H9 (cell line): ENCODE data around the gene TTC13. TPM values are rescaled to one million over a fixed set of nuclear protein-coding genes. Genes with fewer than 3 reads are reported as not detected.

Source experiments
- DNase-seq: peaks from one replicate; pipeline ENCODE4 v3.0.0-alpha.2; 2017
- H2AFZ ChIP-seq: one replicate; pipeline ENCODE4 v1.6.1; 2013; ENCODE audit warnings: mild to moderate bottlenecking, low read length, control low read depth, moderate library complexity
- H2AK5ac ChIP-seq: 2 replicates; pipeline ENCODE4 v1.6.1; 2013; ENCODE audit warnings: low read length, control low read depth, mixed read lengths; ENCODE audit not compliant: insufficient read length
- H2BK120ac ChIP-seq: one replicate; pipeline ENCODE4 v1.6.1; 2013; ENCODE audit warnings: low read depth, mild to moderate bottlenecking, low read length, control low read depth, inconsistent platforms; ENCODE audit not compliant: poor library complexity, severe bottlenecking
- H2BK12ac ChIP-seq: 2 replicates; pipeline ENCODE4 v1.6.1; 2013; ENCODE audit warnings: low read length, control low read depth, mixed read lengths, low read depth; ENCODE audit not compliant: insufficient read length
- H2BK15ac ChIP-seq: 2 replicates; pipeline ENCODE4 v1.6.1; 2013; ENCODE audit warnings: low read depth, low read length, control low read depth
- H2BK20ac ChIP-seq: one replicate; pipeline ENCODE4 v1.6.1; 2013; ENCODE audit warnings: low read depth, mild to moderate bottlenecking, low read length, control low read depth, inconsistent platforms; ENCODE audit not compliant: poor library complexity, severe bottlenecking
- H2BK5ac ChIP-seq: 2 replicates; pipeline ENCODE4 v1.6.1; 2013; ENCODE audit warnings: low read length, control low read depth, mixed read lengths; ENCODE audit not compliant: insufficient read length
- H3K14ac ChIP-seq: 2 replicates; pipeline ENCODE4 v1.6.1; 2013; ENCODE audit warnings: low read length, control low read depth; ENCODE audit not compliant: insufficient read depth
- H3K18ac ChIP-seq: 2 replicates; pipeline ENCODE4 v1.6.1; 2013; ENCODE audit warnings: low read depth, mild to moderate bottlenecking, mixed read lengths, low read length, control low read depth; ENCODE audit not compliant: insufficient read length
- H3K23ac ChIP-seq: 2 replicates; pipeline ENCODE4 v1.6.1; 2013; ENCODE audit warnings: low read length, control low read depth, mixed read lengths, low read depth; ENCODE audit not compliant: insufficient read length
- H3K23me2 ChIP-seq: 2 replicates; pipeline ENCODE4 v1.6.1; 2013; ENCODE audit warnings: low read depth, mild to moderate bottlenecking, mixed read lengths, low read length, control low read depth; ENCODE audit not compliant: insufficient read length, poor library complexity, severe bottlenecking
- H3K27ac ChIP-seq: 2 replicates; pipeline ENCODE4 v1.5.1; 2013; ENCODE audit warnings: low read length, control low read depth, mixed read lengths, low read depth; ENCODE audit not compliant: insufficient read length
- H3K27me3 ChIP-seq: 2 replicates; pipeline ENCODE4 v1.6.1; 2013; ENCODE audit warnings: low read length, control low read depth, inconsistent platforms; ENCODE audit not compliant: insufficient read depth
- H3K4ac ChIP-seq: 2 replicates; pipeline ENCODE4 v1.6.1; 2013; ENCODE audit warnings: low read depth, mild to moderate bottlenecking, control low read depth, inconsistent platforms, low read length, moderate library complexity
- H3K4me1 ChIP-seq: 2 replicates; pipeline ENCODE4 v1.6.1; 2013; ENCODE audit warnings: low read length, control low read depth, inconsistent platforms; ENCODE audit not compliant: insufficient read depth
- H3K4me2 ChIP-seq: 2 replicates; pipeline ENCODE4 v1.6.1; 2013; ENCODE audit warnings: low read length, control low read depth, mixed read lengths; ENCODE audit not compliant: insufficient read length, insufficient read depth
- H3K56ac ChIP-seq: 2 replicates; pipeline ENCODE4 v1.6.1; 2013; ENCODE audit warnings: low read depth, mild to moderate bottlenecking, mixed read lengths, low read length, control low read depth; ENCODE audit not compliant: insufficient read length
- H3K79me1 ChIP-seq: 2 replicates; pipeline ENCODE4 v1.6.1; 2013; ENCODE audit warnings: low read depth, mild to moderate bottlenecking, moderate library complexity, low read length, control low read depth, inconsistent platforms; ENCODE audit not compliant: insufficient read depth, poor library complexity, severe bottlenecking
- H3K79me2 ChIP-seq: 2 replicates; pipeline ENCODE4 v1.6.1; 2013; ENCODE audit warnings: low read length, control low read depth, inconsistent platforms; ENCODE audit not compliant: insufficient read depth
- H3K9ac ChIP-seq: 2 replicates; pipeline ENCODE4 v1.6.1; 2013; ENCODE audit warnings: low read length, control low read depth, mixed read lengths; ENCODE audit not compliant: insufficient read length; ENCODE audit errors: extremely low read depth
- H3K9me3 ChIP-seq: one replicate; pipeline ENCODE4 v1.6.1; 2013; ENCODE audit warnings: low read depth, low read length, inconsistent platforms; ENCODE audit not compliant: control insufficient read depth
- H3T11ph ChIP-seq: one replicate; pipeline ENCODE4 v1.6.1; 2013; ENCODE audit warnings: mild to moderate bottlenecking, low read length, control low read depth, inconsistent platforms
- H4K20me1 ChIP-seq: one replicate; pipeline ENCODE4 v1.6.1; 2013; ENCODE audit not compliant: control insufficient read depth, insufficient read length, insufficient read depth
- H4K5ac ChIP-seq: 2 replicates; pipeline ENCODE4 v1.6.1; 2013; ENCODE audit warnings: low read depth, mild to moderate bottlenecking, mixed read lengths, low read length, control low read depth; ENCODE audit not compliant: insufficient read length
- H4K8ac ChIP-seq: replicated peaks from 2 replicates; pipeline ENCODE4 v1.6.1; 2013; ENCODE audit warnings: low read length, control low read depth, mixed read lengths, low read depth; ENCODE audit not compliant: insufficient read length
- H4K91ac ChIP-seq: 2 replicates; pipeline ENCODE4 v1.6.1; 2013; ENCODE audit warnings: low read depth, mild to moderate bottlenecking, moderate library complexity, mixed read lengths, low read length, control low read depth; ENCODE audit not compliant: insufficient read length
- H3K27ac Mint-ChIP-seq, 3 experiments: 2 replicates in 2 of 3; 3 replicates in 1 of 3; pipeline ENCODE4 v1.8.0; 2020 to 2021; ENCODE audit warnings: mixed read lengths in 3 of 3, mild to moderate bottlenecking in 1 of 3, moderate library complexity in 1 of 3
- H3K27me3 Mint-ChIP-seq: 2 replicates; pipeline ENCODE4 v1.8.0; 2021; ENCODE audit warnings: low read depth, mild to moderate bottlenecking, moderate library complexity, mixed read lengths
- H3K36me3 Mint-ChIP-seq, 3 experiments: 2 replicates in 2 of 3; 3 replicates in 1 of 3; pipeline ENCODE4 v1.8.0; 2020 to 2021; ENCODE audit warnings: low read depth in 3 of 3, mixed read lengths in 3 of 3; ENCODE audit not compliant: insufficient read depth in 1 of 3
- H3K4me1 Mint-ChIP-seq, 2 experiments: 2 replicates each; pipeline ENCODE4 v1.8.0; 2020; ENCODE audit warnings: mixed read lengths in 2 of 2
- H3K4me3 Mint-ChIP-seq, 2 experiments: 2 replicates in 1 of 2; 3 replicates in 1 of 2; pipeline ENCODE4 v1.8.0; 2020 to 2021; ENCODE audit warnings: mild to moderate bottlenecking in 2 of 2, mixed read lengths in 2 of 2, moderate library complexity in 1 of 2
- H3K9me3 Mint-ChIP-seq, 2 experiments: 2 replicates in 1 of 2; 3 replicates in 1 of 2; pipeline ENCODE4 v1.8.0; 2020; ENCODE audit warnings: mild to moderate bottlenecking in 2 of 2, mixed read lengths in 2 of 2, moderate library complexity in 1 of 2
- WGBS: extraction: QIAGEN DNeasy Blood & Tissue Kit; methylation state at CpG from one replicate; pipeline ENCODE4 v1.1.7; 2013; ENCODE audit warnings: missing lambda C conversion rate, low lambda C conversion rate, mixed read lengths; ENCODE audit not compliant: insufficient read length; ENCODE audit errors: extremely low coverage; 5-methylcytosine and 5-hydroxymethylcytosine counted together
- total RNA-seq: library from RNA; stranded (reverse); gene quantifications from 2 replicates; pipeline ENCODE4 v1.2.1, GENCODE V29; 2021
- TF ChIP-seq, protein P1 (sequence below): fragments of 200-600 bp; sonication (generic); conservative IDR thresholded peaks from 3 replicates; pipeline ENCODE4 v1.8.0; 2021; ENCODE audit warnings: antibody characterized with exemption, mild to moderate bottlenecking

TTC13 gene
- total RNA-seq, 1 experiment from 2014 or later, result 7.6 TPM

DNA sequence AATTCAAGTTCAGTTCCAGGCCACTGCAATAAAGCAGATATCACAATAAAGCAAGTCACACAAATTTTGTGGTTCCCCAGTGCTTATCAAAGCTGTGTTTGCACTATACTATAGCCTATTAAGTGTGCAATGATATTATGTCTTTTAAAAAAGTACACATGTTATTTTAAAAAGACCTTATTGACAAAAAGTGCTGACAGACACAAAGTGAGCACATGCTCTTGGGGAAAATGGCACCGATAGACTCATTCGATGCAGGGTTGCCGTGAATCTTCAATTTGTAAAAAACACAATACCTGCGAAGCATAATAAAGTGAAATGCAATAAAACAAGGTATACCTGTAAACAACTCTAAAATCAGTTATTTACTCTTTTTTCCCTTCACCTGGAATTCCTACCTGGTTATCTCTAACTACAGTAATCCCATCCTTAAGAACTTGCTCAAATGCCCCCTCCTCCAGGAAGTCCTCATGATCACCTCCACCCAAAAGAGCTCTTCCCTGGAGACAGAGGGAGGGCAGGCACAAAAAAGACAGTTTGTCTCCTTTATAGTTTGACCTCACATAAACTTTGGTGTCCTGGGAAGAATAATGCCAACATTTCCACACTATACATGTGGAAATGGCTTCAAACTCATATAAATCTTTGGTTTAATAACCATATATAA lies 100.6 kb downstream of the TTC13 start:
- no peak for DNase-seq
- no peaks in the 10 kb centered on the region for H4K20me1 ChIP-seq

More for the DNA sequence above, 100.6 kb downstream of the TTC13 start:
- H3K27me3 ChIP-seq, result no peaks in the 10 kb centered on the region
- H3K56ac ChIP-seq, result no peak overlapping the region
- no peak overlapping the region for H4K8ac ChIP-seq
- H3K4me3 Mint-ChIP-seq, result no peak overlapping the region; a peak in 1 of 5 replicates
- H2BK120ac ChIP-seq, result no peak overlapping the region
- H2BK15ac ChIP-seq, result no peak overlapping the region
- peaks cover 20 to 37% of the 10 kb centered on the region in 2 experiments for H3K4me1 Mint-ChIP-seq
- no peak overlapping the region for H3K27ac Mint-ChIP-seq
- H3K14ac ChIP-seq, result no peak overlapping the region
- TF ChIP-seq, protein P1, sequence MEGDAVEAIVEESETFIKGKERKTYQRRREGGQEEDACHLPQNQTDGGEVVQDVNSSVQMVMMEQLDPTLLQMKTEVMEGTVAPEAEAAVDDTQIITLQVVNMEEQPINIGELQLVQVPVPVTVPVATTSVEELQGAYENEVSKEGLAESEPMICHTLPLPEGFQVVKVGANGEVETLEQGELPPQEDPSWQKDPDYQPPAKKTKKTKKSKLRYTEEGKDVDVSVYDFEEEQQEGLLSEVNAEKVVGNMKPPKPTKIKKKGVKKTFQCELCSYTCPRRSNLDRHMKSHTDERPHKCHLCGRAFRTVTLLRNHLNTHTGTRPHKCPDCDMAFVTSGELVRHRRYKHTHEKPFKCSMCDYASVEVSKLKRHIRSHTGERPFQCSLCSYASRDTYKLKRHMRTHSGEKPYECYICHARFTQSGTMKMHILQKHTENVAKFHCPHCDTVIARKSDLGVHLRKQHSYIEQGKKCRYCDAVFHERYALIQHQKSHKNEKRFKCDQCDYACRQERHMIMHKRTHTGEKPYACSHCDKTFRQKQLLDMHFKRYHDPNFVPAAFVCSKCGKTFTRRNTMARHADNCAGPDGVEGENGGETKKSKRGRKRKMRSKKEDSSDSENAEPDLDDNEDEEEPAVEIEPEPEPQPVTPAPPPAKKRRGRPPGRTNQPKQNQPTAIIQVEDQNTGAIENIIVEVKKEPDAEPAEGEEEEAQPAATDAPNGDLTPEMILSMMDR, result no peak
- H3K79me2 ChIP-seq, result no peaks in the 10 kb centered on the region
- H3K9me3 ChIP-seq, result no peaks in the 10 kb centered on the region
- H2AFZ ChIP-seq, result no peak overlapping the region
- H3K36me3 Mint-ChIP-seq, result peaks cover 0 to 3% (median 0%) of the 10 kb centered on the region in 3 experiments; a peak in 1 of 7 replicates
- H3K9me3 Mint-ChIP-seq, result no peaks in the 10 kb centered on the region
- H2BK12ac ChIP-seq, result no peak overlapping the region
- H4K5ac ChIP-seq, result no peak overlapping the region
- H4K91ac ChIP-seq, result no peak overlapping the region
- no peak overlapping the region for H3K4ac ChIP-seq
- H3K4me1 ChIP-seq, result 0 out of 2 replicates have a peak, but pooled peaks cover 2% of the 10 kb centered on the region
- no peak overlapping the region for H3K27ac ChIP-seq
- H3K23ac ChIP-seq, result no peak overlapping the region
- H3K4me2 ChIP-seq, result no peak overlapping the region
- no peak overlapping the region for H2BK20ac ChIP-seq
- peaks cover 41% of the 10 kb centered on the region for H3K27me3 Mint-ChIP-seq
- no peak overlapping the region for H3K9ac ChIP-seq
- no peaks in the 10 kb centered on the region for H3K23me2 ChIP-seq
- no peaks in the 10 kb centered on the region for H3K79me1 ChIP-seq
- H3K18ac ChIP-seq, result no peak overlapping the region
- no CpG with 5 or more reads among the region's 4 CpGs for WGBS
- no peak overlapping the region for H3T11ph ChIP-seq
- H2AK5ac ChIP-seq, result no peak overlapping the region
- H2BK5ac ChIP-seq, result no peak overlapping the region
